ENCODE measurements around the gene UBXN1. TPM values are rescaled to one million over a fixed set of nuclear protein-coding genes. Genes with fewer than 3 reads are reported as not detected.

UBXN1 gene
- total RNA-seq, 2 experiments from 2014 or later, result 196 to 222 TPM

GRCh38 chr11:62709247-62710000 lies 30.6 kb upstream of the UBXN1 start:
- Histone ChIP-seq H3K9me3 (ENCODE audit: control insufficient read depth in 1 of 2, insufficient read depth in 1 of 2, low read length in 2 of 2) (no peaks in the 10 kb centered on the region), H3K4me1 (ENCODE audit: insufficient read depth, low read length) (peaks cover 57% of the 10 kb centered on the region), H3K27me3 (ENCODE audit: control insufficient read depth in 1 of 2, insufficient read depth in 2 of 2, low read length in 2 of 2) (no peaks in the 10 kb centered on the region), H3K36me3 (ENCODE audit: insufficient read depth, low read length) (peaks cover 35% of the 10 kb centered on the region), H3K4me3 (ENCODE audit: low read length) (peak overlapping the region; percentile 85), H3K27ac (ENCODE audit: low read depth in 1 of 2, low read length in 2 of 2) (peak overlapping the region; percentile 94 to 95)
- ChIA-PET POLR2A (interaction anchor here (0.7 to 9.9 kb wide), 34 partner anchors 8 to 399 kb away, joined by 3 to 165 read pairs (median 6); partner anchors contain the start of genes B3GAT3, C11orf98, CSKMT and EEF1G), CTCF (interaction anchor here (0.7 to 1.5 kb wide), 7 partner anchors 18 to 285 kb away, joined by 3 to 7 read pairs (median 4); partner anchors contain the start of genes HNRNPUL2, SLC3A2, TMEM179B and TTC9C)
- Mint-ChIP-seq H3K36me3 (ENCODE audit: low read depth) (peaks cover 52% of the 10 kb centered on the region), H3K9me3 (no peaks in the 10 kb centered on the region), H3K27ac (peak overlapping the region; percentile 92), H3K4me1 (ENCODE audit: low read depth) (peaks cover 57% of the 10 kb centered on the region), H3K27me3 (no peaks in the 10 kb centered on the region), H3K4me3 (peak overlapping the region; percentile 88)
- TF ChIP-seq CTCF (IDR thresholded peaks at IDR 0.05), result no peak
- ATAC-seq (ENCODE audit: poor library complexity), result peak; percentile 80
- DNase-seq, result peak; percentile 93 to 99 (median 96)
- intact Hi-C loops (cut with DNase I, micrococcal nuclease), result loop anchor here (1.0 to 5.0 kb wide), 6 partner anchors 18 to 148 kb away; partner anchors contain the start of genes LBHD1 (in 2 of the 2), UQCC3 (in 2 of the 2), GANAB (in 1 of the 2) and HNRNPUL2 (in 1 of the 2)

- peaks cover 46% of the 10 kb centered on the region for H3K36me3 Mint-ChIP-seq (ENCODE audit: low read depth)
- peak overlapping the region; percentile 88 for H3K4me3 Mint-ChIP-seq
- peak overlapping the region; percentile 85 to 94 for H3K27ac ChIP-seq (ENCODE audit: low read depth in 1 of 2, low read length in 2 of 2)
- H3K9me3 ChIP-seq (ENCODE audit: control insufficient read depth in 1 of 2, insufficient read depth in 1 of 2, low read length in 2 of 2), result no peaks in the 10 kb centered on the region
- H3K36me3 ChIP-seq (ENCODE audit: insufficient read depth, low read length), result peaks cover 30% of the 10 kb centered on the region
- H3K4me1 ChIP-seq (ENCODE audit: insufficient read depth, low read length), result peaks cover 57% of the 10 kb centered on the region
- peak overlapping the region; percentile 85 for H3K4me3 ChIP-seq (ENCODE audit: low read length)
- intact Hi-C loops (cut with DNase I, micrococcal nuclease), result loop anchor here (1.0 to 5.0 kb wide), 6 partner anchors 19 to 149 kb away; partner anchors contain the start of genes LBHD1 (in 2 of the 2), UQCC3 (in 2 of the 2), GANAB (in 1 of the 2) and HNRNPUL2 (in 1 of the 2)
- no peaks in the 10 kb centered on the region for H3K27me3 Mint-ChIP-seq
- peaks cover 57% of the 10 kb centered on the region for H3K4me1 Mint-ChIP-seq (ENCODE audit: low read depth)
- no peak for TF ChIP-seq CTCF (IDR thresholded peaks at IDR 0.05)
- DNase-seq, result peak in 12 of 14 experiments; percentile 20 to 75 (median 52)
- peak; percentile 34 for ATAC-seq (ENCODE audit: poor library complexity)
- no peaks in the 10 kb centered on the region for H3K9me3 Mint-ChIP-seq
- peak overlapping the region; percentile 92 for H3K27ac Mint-ChIP-seq
- H3K27me3 ChIP-seq (ENCODE audit: control insufficient read depth in 1 of 2, insufficient read depth in 2 of 2, low read length in 2 of 2), result no peaks in the 10 kb centered on the region
- ChIA-PET CTCF (interaction anchor here (0.7 to 1.5 kb wide), 6 partner anchors 19 to 284 kb away, joined by 3 to 7 read pairs (median 4); partner anchors contain the start of genes SLC3A2, TMEM179B, TTC9C and TUT1), POLR2A (interaction anchor here (0.7 to 9.9 kb wide), 33 partner anchors 8 to 398 kb away, joined by 3 to 165 read pairs (median 7); partner anchors contain the start of genes B3GAT3, C11orf98, CSKMT and EEF1G)
These were observed 29.9 kb upstream of the UBXN1 start for GRCh38 chr11:62708793-62709192.

GRCh38 chr11:62708392-62708791 lies 29.5 kb upstream of the UBXN1 start:
- H3K27ac ChIP-seq (ENCODE audit: low read depth in 1 of 2, low read length in 2 of 2), result peak overlapping the region; percentile 85 to 94
- Mint-ChIP-seq H3K27ac (peak overlapping the region; percentile 92), H3K4me1 (ENCODE audit: low read depth) (peaks cover 55% of the 10 kb centered on the region), H3K27me3 (no peaks in the 10 kb centered on the region), H3K36me3 (ENCODE audit: low read depth) (peaks cover 42% of the 10 kb centered on the region), H3K4me3 (peak overlapping the region; percentile 88), H3K9me3 (no peaks in the 10 kb centered on the region)
- ATAC-seq (ENCODE audit: poor library complexity) (no peak), DNase-seq (peak in 3 of 14 experiments; percentile 8 to 45 (median 19))
- intact Hi-C loops (cut with DNase I, micrococcal nuclease), result loop anchor here (2.0 to 5.0 kb wide), 4 partner anchors 36 to 149 kb away; partner anchors contain the start of genes LBHD1 (in 2 of the 2), UQCC3 (in 2 of the 2), GANAB (in 1 of the 2) and TUT1 (in 1 of the 2)
- peak overlapping the region; percentile 85 for H3K4me3 ChIP-seq (ENCODE audit: low read length)
- no peak for TF ChIP-seq CTCF (IDR thresholded peaks at IDR 0.05)
- peaks cover 54% of the 10 kb centered on the region for H3K4me1 ChIP-seq (ENCODE audit: insufficient read depth, low read length)
- H3K9me3 ChIP-seq (ENCODE audit: control insufficient read depth in 1 of 2, insufficient read depth in 1 of 2, low read length in 2 of 2), result no peaks in the 10 kb centered on the region
- POLR2A ChIA-PET, result interaction anchor here (0.7 to 9.9 kb wide), 26 partner anchors 12 to 173 kb away, joined by 3 to 165 read pairs (median 13); partner anchors contain the start of genes B3GAT3, C11orf98, CSKMT and EEF1G
- CTCF ChIA-PET, result interaction anchor here (1.1 to 1.5 kb wide), 3 partner anchors 28 to 284 kb away, joined by 3 to 7 read pairs (median 6); partner anchors contain the start of gene TMEM179B
- H3K36me3 ChIP-seq (ENCODE audit: insufficient read depth, low read length), result peaks cover 26% of the 10 kb centered on the region
- no peaks in the 10 kb centered on the region for H3K27me3 ChIP-seq (ENCODE audit: control insufficient read depth in 1 of 2, insufficient read depth in 2 of 2, low read length in 2 of 2)
